ENCODE data around the gene PLCE1. TPM values are rescaled to one million over a fixed set of nuclear protein-coding genes. Genes with fewer than 3 reads are reported as not detected.

PLCE1 gene
- total and polyA plus RNA-seq, 10 of the 15 experiments (the other 5 are each of a cell fraction or from before 2014, with no cell fraction given) = under 0.01 to 1.2 (median 0.03) TPM

- intact Hi-C loops (cut with micrococcal nuclease; ENCODE audit: unreplicated experiment) (no loop called here), in situ Hi-C loops (cut with MboI) (no loop called here)
- CTCF ChIA-PET = no interaction called here
- H3K36me3 ChIP-seq (ENCODE audit: control insufficient read depth in 2 of 2, insufficient read depth in 2 of 2, low read length in 1 of 2) = no peaks in the 10 kb centered on the region
- no peak overlapping the region for H3K27ac ChIP-seq (ENCODE audit: control insufficient read depth, insufficient read depth)
- H3K79me2 ChIP-seq (ENCODE audit: control insufficient read depth, insufficient read depth, low read length) = no peaks in the 10 kb centered on the region
- H3K4me2 ChIP-seq (ENCODE audit: control insufficient read depth, insufficient read depth) = no peak overlapping the region
- no peaks in the 10 kb centered on the region for H3K4me1 ChIP-seq (ENCODE audit: control insufficient read depth, insufficient read depth, low read length)
- H3K4me3 ChIP-seq = no peak overlapping the region
- no TSS peak for BruUV-seq (replicated peaks)
- no peak overlapping the region for H3K9ac ChIP-seq (ENCODE audit: control insufficient read depth, insufficient read depth, low read length)
- no peaks in the 10 kb centered on the region for H3K9me3 ChIP-seq (replicated peaks; ENCODE audit: control insufficient read depth, insufficient read depth, low read length)
- H4K20me1 ChIP-seq (ENCODE audit: control insufficient read depth, insufficient read depth) = no peaks in the 10 kb centered on the region
- RAD21 ChIA-PET (ENCODE audit: unreplicated experiment) = no interaction called here
- no peak for ATAC-seq
- SMC1A ChIA-PET (ENCODE audit: uncharacterized antibody, unreplicated experiment) = no interaction called here
- H3K27me3 ChIP-seq (replicated peaks in 1 of 2; ENCODE audit: control insufficient read depth in 2 of 2, insufficient read depth in 2 of 2, low read length in 1 of 2) = peaks cover 0 to 2% of the 10 kb centered on the region in 2 experiments; a peak in 1 of 4 replicates
- POLR2A ChIA-PET = interaction anchor here (0.6 kb wide), 1 partner anchor 114 kb away, joined by 5 read pairs; no protein-coding TSS in a partner anchor
- WGBS (ENCODE audit: insufficient coverage, insufficient replicate concordance, low lambda C conversion rate, missing lambda C conversion rate) = 45% methylated on average over 3 of the region's 3 CpGs
- DNase-seq (ENCODE audit: low read depth, low spot score) = no peak
- H2AFZ ChIP-seq (ENCODE audit: control insufficient read depth, low read depth, low read length) = no peak overlapping the region
- FAIRE-seq = no peak
- TF ChIP-seq REST (IDR thresholded peaks at IDR 0.05; ENCODE audit: low read depth, low read length) (no peak), EZH2 (IDR thresholded peaks at IDR 0.05; ENCODE audit: borderline replicate concordance, control insufficient read depth, low read depth, low read length) (no peak), HDGF (IDR thresholded peaks at IDR 0.05) (no peak), CTCF (IDR thresholded peaks at IDR 0.05 in 2 of 3, conservative IDR thresholded peaks at IDR 0.05 in 1 of 3; ENCODE audit: control insufficient read depth in 2 of 3, extremely low read depth in 1 of 3, insufficient read depth in 1 of 3, low read depth in 3 of 3, low read length in 3 of 3) (no peak), MTA3 (IDR thresholded peaks at IDR 0.05; ENCODE audit: borderline replicate concordance, low read length) (no peak), PAX8 (IDR thresholded peaks at IDR 0.05) (no peak), E2F8 (IDR thresholded peaks at IDR 0.05; ENCODE audit: low read depth, partially characterized antibody) (no peak), ETV6 (conservative IDR thresholded peaks at IDR 0.05 in 1 of 2, IDR thresholded peaks at IDR 0.05 in 1 of 2; ENCODE audit: borderline replicate concordance in 1 of 2, low read depth in 1 of 2) (no peak), YBX1 (IDR thresholded peaks at IDR 0.05) (no peak), POLR2AphosphoS2 (IDR thresholded peaks at IDR 0.05; ENCODE audit: low read depth, low read length) (no peak), TCF7 (IDR thresholded peaks at IDR 0.05; ENCODE audit: borderline replicate concordance) (no peak), NFIC (IDR thresholded peaks at IDR 0.05; ENCODE audit: low read depth, low read length) (no peak), SREBF2 (IDR thresholded peaks at IDR 0.05; ENCODE audit: low read length) (no peak), NR2C2 (IDR thresholded peaks at IDR 0.05; ENCODE audit: borderline replicate concordance, control insufficient read depth, insufficient read length, low read depth) (no peak), PBX3 (IDR thresholded peaks at IDR 0.05; ENCODE audit: insufficient replicate concordance, low read depth, low read length) (no peak)
These were observed 20.6 kb downstream of the PLCE1 start for GRCh38 chr10:94014304-94014703.

All from GM12878 (cell line).